ENCODE results near the gene AP1G2.

DNA sequence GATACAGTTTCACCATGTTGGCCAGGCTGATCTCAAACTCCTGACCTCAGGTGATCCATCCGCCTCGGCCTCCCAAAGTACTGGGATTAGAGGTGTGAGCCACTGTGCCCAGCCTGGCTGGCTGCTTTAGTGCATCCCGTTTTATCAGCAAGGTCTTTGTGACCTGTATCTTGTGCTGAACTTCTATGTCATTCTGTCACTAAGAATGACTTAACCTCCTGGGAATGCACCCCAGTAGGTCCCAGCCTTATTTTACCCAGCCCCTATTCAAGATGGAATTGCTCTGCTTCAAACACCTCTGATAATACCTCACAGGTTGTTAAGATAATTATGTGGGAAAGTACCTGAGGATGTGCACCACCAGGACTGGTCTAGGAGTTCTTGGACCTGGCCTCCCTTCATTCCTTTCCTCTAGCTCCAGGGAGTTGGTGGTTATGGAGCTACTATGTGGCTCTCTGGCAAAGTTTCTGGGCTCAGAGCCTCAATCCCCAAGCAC, 37.1 kb upstream of the AP1G2 start:
- TF ChIP-seq, protein P1, sequence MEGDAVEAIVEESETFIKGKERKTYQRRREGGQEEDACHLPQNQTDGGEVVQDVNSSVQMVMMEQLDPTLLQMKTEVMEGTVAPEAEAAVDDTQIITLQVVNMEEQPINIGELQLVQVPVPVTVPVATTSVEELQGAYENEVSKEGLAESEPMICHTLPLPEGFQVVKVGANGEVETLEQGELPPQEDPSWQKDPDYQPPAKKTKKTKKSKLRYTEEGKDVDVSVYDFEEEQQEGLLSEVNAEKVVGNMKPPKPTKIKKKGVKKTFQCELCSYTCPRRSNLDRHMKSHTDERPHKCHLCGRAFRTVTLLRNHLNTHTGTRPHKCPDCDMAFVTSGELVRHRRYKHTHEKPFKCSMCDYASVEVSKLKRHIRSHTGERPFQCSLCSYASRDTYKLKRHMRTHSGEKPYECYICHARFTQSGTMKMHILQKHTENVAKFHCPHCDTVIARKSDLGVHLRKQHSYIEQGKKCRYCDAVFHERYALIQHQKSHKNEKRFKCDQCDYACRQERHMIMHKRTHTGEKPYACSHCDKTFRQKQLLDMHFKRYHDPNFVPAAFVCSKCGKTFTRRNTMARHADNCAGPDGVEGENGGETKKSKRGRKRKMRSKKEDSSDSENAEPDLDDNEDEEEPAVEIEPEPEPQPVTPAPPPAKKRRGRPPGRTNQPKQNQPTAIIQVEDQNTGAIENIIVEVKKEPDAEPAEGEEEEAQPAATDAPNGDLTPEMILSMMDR (IDR thresholded peaks at IDR 0.05): no peak
- TF ChIP-seq POLR2A (IDR thresholded peaks at IDR 0.05): no peak

Measured in thyroid gland (tissue), 4 donors.